Activated naive CD4-positive, alpha-beta T cell treated with anti-CD3 and anti-CD28 coated beads, Interleukin-2, amount 50 U/mL, for 16 hours (primary cell): Measurements from ENCODE around the gene NRG3.
"Not testable (repeated sequence)": the region's sequence is repeated elsewhere in the genome, so short reads cannot be mapped to it uniquely, and the experiment has no call there.

Experiments used
- DNase-seq: peaks from one replicate; pipeline ENCODE4 v3.0.0-alpha.2; 2020

NRG3 gene

DNA sequence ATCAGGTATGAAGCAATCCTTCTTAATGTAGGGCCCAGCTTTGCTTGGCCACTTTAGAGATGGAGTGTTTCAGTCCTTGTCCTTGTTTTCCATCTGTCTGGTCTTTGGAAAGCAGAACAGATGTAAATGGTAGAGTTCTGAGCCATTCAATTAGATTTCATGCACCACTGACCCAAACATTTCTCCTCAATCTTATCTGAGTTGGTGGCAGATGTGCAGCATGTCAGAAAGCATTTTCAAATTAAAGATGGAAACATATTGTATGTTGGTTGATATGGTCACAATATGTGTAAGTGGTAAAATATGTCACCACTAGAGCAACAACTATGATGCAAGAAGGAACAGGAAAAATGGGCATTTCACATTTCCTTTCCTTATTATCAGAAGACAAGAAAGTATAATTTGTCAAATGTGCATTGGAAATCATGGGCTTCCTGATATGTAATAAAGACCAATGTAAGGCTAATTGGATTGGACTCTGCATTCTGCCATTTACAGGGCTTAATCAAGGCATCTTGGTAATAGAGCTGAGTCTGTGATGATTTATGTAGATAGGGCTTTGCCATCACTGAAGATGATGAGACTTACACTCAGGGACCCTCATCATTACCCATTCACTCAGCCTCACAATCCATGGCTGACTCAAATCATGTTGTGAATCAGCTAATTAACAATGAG lies 750.7 kb downstream of the NRG3 start:
- DNase-seq, result no peak

GRCh38 chr10:82628373-82628772 lies 753.4 kb downstream of the NRG3 start:
- no peak for DNase-seq

- DNase-seq, result no peak
These were observed 768.1 kb downstream of the NRG3 start for GRCh38 chr10:82643076-82643475.

DNA sequence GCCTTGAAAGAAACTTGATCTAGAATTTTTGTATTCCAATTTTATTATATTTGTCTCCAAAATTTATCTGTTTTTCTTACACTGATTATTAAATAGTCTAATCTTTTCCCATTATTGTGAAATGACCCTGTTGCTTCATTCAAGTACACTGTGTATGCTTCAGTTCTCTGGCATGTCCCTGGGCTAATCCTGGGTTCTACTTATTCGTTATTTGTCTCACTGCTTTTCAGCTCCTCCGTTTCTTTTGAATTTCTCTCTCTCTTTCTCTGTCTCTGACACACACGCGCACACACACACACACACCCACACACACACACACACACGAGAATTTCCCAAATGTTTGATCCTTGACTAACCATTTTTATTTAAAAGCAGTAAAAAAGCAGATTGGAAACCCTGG lies 768.6 kb downstream of the NRG3 start:
- DNase-seq, result no peak

- no peak for DNase-seq
These were observed 770.2 kb downstream of the NRG3 start for GRCh38 chr10:82645221-82645620.

- no peak for DNase-seq
These were observed 778.5 kb downstream of the NRG3 start for GRCh38 chr10:82653244-82654155.

GRCh38 chr10:82660205-82660604 lies 785.2 kb downstream of the NRG3 start:
- DNase-seq, result no peak

DNA sequence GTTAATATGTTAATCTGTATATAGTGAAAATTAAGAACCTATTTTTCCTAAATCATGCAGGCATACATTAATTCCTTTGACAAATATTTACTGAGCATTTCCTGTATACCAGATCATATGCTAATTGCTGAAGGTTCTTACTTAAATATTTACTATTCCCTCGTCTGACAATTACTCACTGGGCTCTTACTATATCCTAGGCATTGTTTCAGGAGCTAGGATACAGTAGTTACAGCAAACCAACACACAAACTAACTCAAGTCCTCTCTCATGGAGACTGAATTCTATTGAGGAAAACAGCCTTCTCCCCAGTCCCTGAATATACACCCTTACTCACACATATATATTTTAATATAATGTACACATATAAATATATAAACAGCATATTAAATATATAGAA lies 786.0 kb downstream of the NRG3 start:
- DNase-seq, result no peak

- no peak for DNase-seq
These were observed 786.7 kb downstream of the NRG3 start for GRCh38 chr10:82661701-82662100.

DNA sequence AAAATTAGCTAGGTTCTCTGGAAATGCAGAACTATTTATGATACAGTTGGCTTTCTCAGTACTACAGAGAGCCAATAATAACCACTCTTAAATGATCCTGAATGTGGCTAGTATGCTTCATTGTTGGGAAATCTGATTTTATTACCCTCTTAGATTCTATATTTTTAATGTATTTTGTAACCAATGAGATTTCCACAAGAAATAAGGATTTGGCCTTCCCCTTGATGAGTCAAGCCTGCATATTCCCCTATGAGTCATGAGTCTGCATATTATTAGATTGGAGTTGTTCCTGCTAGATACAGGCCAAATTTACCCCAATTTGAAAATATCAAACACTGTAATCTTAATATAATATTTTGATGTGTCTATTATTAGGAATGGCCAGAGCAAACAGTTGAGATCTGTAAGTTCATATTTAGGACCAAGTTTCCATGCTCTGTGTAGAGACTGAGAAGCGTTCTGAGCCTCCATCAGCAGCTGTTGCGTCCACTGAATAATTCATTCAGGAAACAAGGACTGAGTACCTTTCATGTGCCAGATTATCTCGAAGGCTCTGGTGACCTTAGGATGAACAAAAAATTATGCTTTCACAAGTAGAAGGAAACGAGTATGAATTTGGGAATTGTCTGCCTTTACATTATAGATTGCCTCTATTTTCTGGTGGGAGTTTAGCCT lies 793.4 kb downstream of the NRG3 start:
- no peak for DNase-seq

- no peak for DNase-seq
These were observed 799.0 kb downstream of the NRG3 start for GRCh38 chr10:82674036-82674435.

DNA sequence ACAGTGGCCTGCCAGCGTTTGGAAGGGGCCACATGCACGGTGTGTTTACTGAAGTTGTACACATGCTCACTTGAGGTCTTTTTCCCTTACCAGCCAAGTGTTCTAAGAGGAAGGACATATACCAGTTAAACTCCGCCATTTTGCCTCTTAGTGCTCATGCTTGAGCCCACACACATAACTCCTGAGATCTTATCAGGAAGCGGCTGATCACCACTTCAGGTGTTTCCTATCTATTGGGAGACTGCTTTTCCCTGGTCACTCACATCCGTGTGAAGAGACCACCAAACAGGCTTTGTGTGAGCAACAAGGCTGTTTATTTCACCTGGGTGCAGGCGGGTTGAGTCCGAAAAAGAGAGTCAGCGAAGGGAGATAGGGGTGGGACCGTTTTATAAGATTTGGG lies 802.9 kb downstream of the NRG3 start:
- not testable (repeated sequence) for DNase-seq

GRCh38 chr10:82678451-82678850 lies 803.5 kb downstream of the NRG3 start:
- not testable (repeated sequence) for DNase-seq

- no peak for DNase-seq
These were observed 805.6 kb downstream of the NRG3 start for GRCh38 chr10:82680608-82681007.

DNA sequence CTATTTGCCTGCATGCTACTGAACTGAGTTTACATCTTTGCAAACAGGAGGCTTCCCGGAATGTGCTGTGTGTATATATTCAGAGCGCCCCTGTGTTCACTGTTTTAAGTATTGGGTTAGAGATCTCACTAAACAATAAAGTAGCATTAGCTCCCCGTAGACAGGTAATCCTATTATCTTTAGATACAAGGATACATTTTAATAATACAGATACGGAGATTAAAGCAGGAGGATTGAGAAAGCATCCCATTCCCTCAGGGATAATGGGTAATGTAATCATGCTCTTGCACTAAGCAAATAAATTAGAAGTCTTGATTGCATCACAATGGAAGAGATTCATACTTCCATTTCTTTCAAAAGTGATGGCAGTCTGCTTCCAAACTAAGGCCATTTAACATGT lies 809.0 kb downstream of the NRG3 start:
- DNase-seq, result no peak

DNA sequence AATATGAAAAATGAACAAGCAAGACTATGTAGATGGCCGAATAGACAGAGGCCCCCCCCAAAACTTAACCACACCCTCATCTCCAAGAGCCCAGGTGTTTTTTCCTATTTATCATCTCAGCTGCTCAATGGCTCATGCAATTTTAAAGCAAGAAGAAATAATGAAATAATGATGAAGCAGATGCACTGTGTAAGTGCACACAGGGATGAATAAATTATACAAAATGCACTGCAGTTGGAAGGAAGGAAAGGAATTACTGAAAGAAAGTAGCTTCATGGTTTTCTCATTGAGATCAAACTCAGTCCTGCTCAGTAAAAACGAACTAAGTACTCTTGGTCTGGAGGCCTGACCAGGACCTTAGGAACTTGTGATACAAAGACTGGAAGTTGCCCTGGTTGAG lies 810.1 kb downstream of the NRG3 start:
- no peak for DNase-seq

- DNase-seq, result no peak
These were observed 816.2 kb downstream of the NRG3 start for GRCh38 chr10:82691211-82691610.

- DNase-seq, result no peak
These were observed 817.5 kb downstream of the NRG3 start for GRCh38 chr10:82692458-82692857.

- no peak for DNase-seq
These were observed 846.8 kb downstream of the NRG3 start for GRCh38 chr10:82721831-82722230.

GRCh38 chr10:82722273-82722672 lies 847.3 kb downstream of the NRG3 start:
- no peak for DNase-seq

DNA sequence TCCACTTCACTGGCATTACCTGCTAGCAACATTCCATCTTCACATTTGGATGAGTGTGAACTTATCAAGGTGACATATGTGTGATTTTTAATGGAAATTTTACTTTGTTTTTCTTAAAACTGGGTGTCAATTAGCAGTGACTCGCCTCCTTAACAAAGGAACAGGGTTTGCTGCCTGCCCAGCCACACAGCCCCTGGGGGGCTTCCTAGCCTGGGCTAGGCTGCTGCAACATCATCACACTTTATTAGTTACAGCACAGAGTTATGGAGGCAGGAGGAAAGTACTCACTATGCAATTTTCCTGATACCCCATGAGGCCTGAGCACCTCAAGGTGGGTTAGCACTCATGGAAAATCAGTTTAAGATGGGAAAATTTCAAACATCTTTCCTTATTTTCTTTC lies 861.3 kb downstream of the NRG3 start:
- DNase-seq, result no peak

GRCh38 chr10:82737549-82737948 lies 862.6 kb downstream of the NRG3 start:
- no peak for DNase-seq

DNA sequence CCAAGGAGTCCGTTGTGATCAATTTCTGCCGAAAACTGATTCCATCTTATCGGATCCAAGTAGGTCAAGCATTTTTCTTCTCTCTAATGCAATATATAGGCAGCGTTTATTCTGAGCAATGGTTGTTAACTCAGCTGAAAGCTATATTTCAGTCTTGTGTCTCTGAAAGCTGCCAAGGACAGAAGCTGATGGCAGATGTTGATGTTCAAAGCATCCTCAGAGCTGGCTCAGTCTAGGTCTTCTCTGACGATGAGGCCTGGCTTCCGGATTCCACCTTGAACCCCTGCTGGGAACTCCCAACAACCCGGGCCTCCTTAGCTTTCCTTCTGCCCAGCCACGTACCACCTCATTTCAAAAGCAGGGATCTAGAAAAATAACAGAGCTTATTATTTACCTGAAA lies 863.6 kb downstream of the NRG3 start:
- no peak for DNase-seq

- no peak for DNase-seq
These were observed 867.5 kb downstream of the NRG3 start for GRCh38 chr10:82742478-82742877.
